Measurements from ENCODE around the gene MNX1.
A peak's percentile ranks its signal among the peaks of the same experiment; 100 is the strongest.

Gene MNX1

GRCh38 chr7:157014635-157015555 is 4.4 kb upstream of the MNX1 start:
- no peak for DNase-seq (ENCODE audit: low read depth)

DNA sequence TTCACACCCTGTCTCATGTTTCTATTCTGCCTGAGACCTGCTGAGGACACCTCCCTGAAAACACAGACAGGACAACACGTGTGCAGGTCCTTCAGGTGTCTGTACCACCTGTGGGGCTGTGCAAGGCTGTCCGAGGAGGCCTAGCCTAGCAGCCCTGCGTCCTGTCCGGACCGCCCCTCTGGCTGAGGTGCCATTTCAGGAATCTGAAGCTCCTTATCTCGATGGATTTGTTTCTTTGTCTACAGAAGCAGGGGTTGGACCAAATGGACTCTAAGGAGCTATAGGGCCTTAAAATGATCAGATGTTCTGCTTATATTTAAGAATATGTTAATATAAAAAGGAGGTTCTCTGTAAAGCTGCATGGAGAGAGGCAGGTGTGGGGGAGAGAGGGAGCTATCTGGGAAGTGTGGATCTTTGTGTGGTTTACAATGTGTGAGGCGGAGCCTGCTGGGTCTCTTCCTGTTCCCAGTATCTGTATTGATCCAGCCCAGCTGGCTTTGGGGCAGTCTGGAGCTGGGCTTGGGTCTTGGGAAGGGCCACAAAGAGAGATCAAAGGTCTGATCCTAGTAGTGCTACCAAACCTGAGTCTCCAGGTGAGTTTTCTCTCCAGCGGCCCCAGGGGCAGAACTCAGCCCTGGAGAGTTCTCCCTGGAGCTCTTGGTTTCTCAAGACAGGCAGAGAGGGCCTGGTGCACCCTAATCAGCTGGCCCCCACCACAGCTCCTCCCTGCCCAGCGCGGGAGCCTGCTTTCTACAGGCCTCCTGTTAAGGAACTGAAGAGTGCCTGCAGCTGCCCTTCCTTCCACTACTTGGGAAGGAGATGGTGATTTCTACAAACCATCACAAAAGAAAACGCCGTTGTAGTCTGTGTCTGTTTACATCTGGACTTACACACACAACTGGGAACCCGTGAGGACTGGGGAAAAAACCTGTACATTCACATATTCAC is 3.4 kb upstream of the MNX1 start:
- no peak for DNase-seq (ENCODE audit: low read depth)

- no peak for DNase-seq (ENCODE audit: low read depth)
Observed at GRCh38 chr7:157013101-157013500, 2.6 kb upstream of the MNX1 start.

GRCh38 chr7:157012113-157012547 is 1.7 kb upstream of the MNX1 start:
- DNase-seq (ENCODE audit: low read depth) = no peak

DNA sequence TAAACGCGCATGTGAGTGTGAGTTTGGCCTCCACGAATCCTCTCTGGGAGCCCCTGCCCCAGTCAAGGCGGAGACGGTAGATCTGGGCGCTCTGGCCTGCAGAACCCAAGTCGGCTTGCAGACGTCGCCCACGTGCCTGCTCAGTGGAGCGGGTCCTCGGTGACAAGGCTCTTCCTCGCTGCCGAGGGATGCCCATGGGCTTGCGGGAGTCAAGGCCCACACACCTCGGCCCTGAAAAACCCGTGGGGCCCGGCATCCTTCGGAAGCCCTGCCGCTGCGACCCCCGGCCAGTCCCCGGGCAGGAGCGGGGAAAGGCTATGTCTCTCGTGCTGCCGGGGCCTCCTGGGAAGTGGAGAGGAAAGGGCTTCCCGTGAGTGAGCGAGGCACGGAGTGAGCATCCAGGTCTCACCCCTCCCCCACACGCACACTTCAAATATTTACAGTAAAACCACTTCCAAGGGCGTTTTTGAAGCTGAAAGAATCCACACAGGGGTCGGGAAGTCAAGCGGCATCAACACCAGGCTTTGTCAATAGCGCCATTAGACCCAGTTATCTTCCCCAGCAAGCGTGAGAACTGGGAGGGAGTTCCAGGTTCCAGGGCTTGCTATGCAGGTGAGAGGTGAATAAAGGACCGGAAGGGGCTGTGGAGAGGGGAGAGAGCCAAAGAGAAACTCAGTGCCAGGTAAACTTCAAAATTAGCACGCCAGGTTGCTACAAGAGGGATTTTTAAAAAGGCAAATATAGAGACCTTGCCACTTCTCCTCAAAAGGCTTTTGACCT is 1.1 kb upstream of the MNX1 start:
- no peak for DNase-seq (ENCODE audit: low read depth)

GRCh38 chr7:157009778-157010587 is 480 bp downstream of the MNX1 start:
- no peak for DNase-seq (ENCODE audit: low read depth)

- no peak for DNase-seq (ENCODE audit: low read depth)
Observed at GRCh38 chr7:157009170-157009777, 1.2 kb downstream of the MNX1 start.

DNA sequence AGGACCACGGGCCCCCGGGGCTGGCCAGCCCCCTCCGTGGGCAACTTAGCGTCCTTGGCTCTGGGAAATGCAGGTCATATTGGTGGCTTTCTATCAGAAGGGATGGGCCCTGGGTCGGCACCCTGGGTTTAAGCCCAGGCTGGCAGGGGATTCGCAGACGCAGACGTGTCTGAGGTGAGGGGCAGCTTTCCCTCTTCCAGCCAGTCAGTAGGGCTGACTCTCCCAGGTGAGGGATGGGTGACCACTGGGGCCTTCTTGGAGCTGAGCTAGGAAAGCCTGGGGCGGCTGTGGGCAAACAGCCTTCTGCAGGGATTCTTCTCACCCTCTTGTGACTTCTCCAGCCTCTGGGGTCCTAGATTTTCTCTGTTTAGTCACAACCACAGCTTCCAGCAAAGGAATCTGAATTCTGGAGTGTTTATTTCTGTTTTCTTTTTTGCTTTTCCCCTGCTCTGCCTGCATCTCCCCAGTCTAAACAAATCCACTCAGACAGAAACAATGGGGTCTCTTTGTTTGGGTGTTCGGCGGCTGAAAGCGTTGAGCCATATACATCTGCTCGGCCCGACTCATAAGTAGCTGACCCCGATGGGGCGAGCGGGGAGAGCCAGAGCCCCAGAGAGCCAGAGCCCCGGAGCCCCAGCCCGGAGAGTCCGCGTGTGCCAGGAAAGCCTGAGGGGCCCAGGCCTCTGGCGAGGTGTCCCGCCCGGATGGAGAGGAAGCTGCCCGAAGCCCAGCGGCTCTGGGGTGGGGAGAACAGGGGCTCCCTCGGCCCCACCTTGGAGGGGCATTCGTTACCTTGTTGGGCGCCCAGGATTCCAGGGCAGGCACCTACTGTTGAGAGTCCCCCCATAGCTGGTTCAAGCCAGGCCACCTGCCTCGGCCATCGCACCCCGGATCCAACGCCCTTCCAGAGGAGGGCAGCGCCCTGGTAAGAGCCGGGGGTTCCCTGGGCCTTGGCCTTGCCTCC is 2.0 kb downstream of the MNX1 start:
- DNase-seq (ENCODE audit: low read depth) = no peak

DNA sequence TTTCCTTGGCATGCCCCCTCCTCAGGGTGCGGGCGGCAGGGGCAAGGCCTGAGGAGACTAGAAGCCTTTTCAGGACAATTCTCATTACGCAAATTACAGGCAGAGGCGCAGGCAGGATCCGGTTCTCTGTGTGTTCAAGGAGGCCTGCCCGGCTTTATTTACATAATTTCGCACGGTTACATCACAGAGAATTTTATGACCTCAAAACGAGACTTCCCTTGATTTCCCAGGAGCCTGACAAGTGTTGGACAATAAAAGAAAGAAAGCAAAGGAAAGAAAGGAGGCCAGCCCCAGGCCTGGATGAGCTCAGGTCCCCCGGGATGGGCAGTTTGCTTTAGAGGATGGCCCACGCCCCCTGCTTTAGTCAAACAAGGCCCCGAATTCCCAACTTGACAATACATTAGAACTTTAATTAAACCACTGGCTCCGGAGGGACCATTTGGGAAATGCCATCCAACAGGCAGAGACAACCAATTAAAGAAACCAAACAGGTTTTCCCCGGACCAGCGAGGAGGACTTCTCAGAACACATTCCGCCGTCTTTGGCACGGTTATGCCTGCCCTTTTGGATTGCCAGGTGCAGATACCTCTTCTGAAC is 2.9 kb downstream of the MNX1 start:
- no peak for DNase-seq (ENCODE audit: low read depth)

- no peak for DNase-seq (ENCODE audit: low read depth)
Observed at GRCh38 chr7:157006829-157007469, 3.5 kb downstream of the MNX1 start.

GRCh38 chr7:157006205-157006747 is 4.2 kb downstream of the MNX1 start:
- DNase-seq (ENCODE audit: low read depth) = no peak

- DNase-seq (ENCODE audit: low read depth) = no peak
Observed at GRCh38 chr7:157005456-157006204, 4.8 kb downstream of the MNX1 start.

GRCh38 chr7:157004521-157005455 is 5.7 kb downstream of the MNX1 start:
- no peak for DNase-seq (ENCODE audit: low read depth)

GRCh38 chr7:157003756-157004520 is 6.5 kb downstream of the MNX1 start:
- DNase-seq (ENCODE audit: low read depth) = peak; percentile 7

GRCh38 chr7:157003445-157003755 is 7.1 kb downstream of the MNX1 start:
- DNase-seq (ENCODE audit: low read depth) = no peak
